C4-2B (cell line): ENCODE data around the gene TMEM178B.

ENCODE experiments used
- CTCF ChIP-seq: fragments of 450-650 bp; conservative IDR thresholded peaks from 2 replicates; pipeline ENCODE4 v1.5.1; 2017; ENCODE audit warnings: mild to moderate bottlenecking
- ZFX ChIP-seq: fragments of 450-650 bp; IDR thresholded peaks from 2 replicates; pipeline ENCODE4 v1.6.1; 2017

DNA sequence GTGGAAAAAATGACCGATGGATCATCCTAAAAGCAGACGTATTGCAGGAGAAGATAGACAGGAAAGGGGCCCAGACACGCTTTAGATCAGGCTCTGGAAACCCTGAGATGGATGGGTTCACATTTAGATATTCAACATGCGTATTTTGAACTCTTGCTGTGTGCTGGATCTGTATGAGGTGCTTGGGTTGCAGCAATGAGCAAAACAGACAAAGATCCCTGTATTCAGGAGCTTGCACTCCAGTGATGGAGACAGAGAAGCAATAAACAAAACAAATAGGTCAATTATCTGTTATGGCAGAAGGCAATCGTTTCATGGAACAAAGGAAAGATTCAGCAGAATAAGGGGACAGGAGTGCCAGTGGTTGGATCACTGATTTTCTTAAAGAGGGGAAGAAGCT is 275.5 kb downstream of the TMEM178B start:
- no peak for TF ChIP-seq CTCF
- TF ChIP-seq ZFX, result no peak
